ENCODE results near the gene ATXN7L3. TPM values are rescaled to one million over a fixed set of nuclear protein-coding genes. Genes with fewer than 3 reads are reported as not detected.

ATXN7L3 gene
- total and polyA plus RNA-seq, 10 of the 15 experiments (the other 5 are each of a cell fraction or from before 2014, with no cell fraction given): 0.71 to 78.7 (median 32.7) TPM

- no peak overlapping the region for H3K27ac ChIP-seq (ENCODE audit: control insufficient read depth, insufficient read depth)
- no peak overlapping the region for H3K9ac ChIP-seq (ENCODE audit: control insufficient read depth, insufficient read depth, low read length)
- CTCF ChIA-PET: interaction anchor here (2.5 kb wide), 1 partner anchor 13 kb away, joined by 7 read pairs; no protein-coding TSS in a partner anchor
- no peaks in the 10 kb centered on the region for H3K79me2 ChIP-seq (ENCODE audit: control insufficient read depth, insufficient read depth, low read length)
- TF ChIP-seq MTA3 (IDR thresholded peaks at IDR 0.05; ENCODE audit: borderline replicate concordance, low read length): no peak
- H3K27me3 ChIP-seq (replicated peaks in 1 of 2; ENCODE audit: control insufficient read depth in 2 of 2, insufficient read depth in 2 of 2, low read length in 1 of 2): no peaks in the 10 kb centered on the region
- POLR2A ChIA-PET: no interaction called here
- 94% methylated on average over 1 of the region's 1 CpG for WGBS (ENCODE audit: insufficient coverage, insufficient replicate concordance, low lambda C conversion rate, missing lambda C conversion rate)
- H4K20me1 ChIP-seq (ENCODE audit: control insufficient read depth, insufficient read depth): no peaks in the 10 kb centered on the region
- no peaks in the 10 kb centered on the region for H3K9me3 ChIP-seq (replicated peaks; ENCODE audit: control insufficient read depth, insufficient read depth, low read length)
- no peak for ATAC-seq
- H3K4me1 ChIP-seq (ENCODE audit: control insufficient read depth, insufficient read depth, low read length): peaks cover 4% of the 10 kb centered on the region
- SMC1A ChIA-PET (ENCODE audit: uncharacterized antibody, unreplicated experiment): no interaction called here
- no peak for FAIRE-seq
- no peak overlapping the region for H3K4me2 ChIP-seq (ENCODE audit: control insufficient read depth, insufficient read depth)
- in situ Hi-C loops (cut with MboI) (no loop called here), intact Hi-C loops (cut with micrococcal nuclease; ENCODE audit: unreplicated experiment) (no loop called here)
- RAD21 ChIA-PET (ENCODE audit: unreplicated experiment): interaction anchor here (0.7 kb wide), 1 partner anchor 195 kb away, joined by 3 read pairs; no protein-coding TSS in a partner anchor
- H2AFZ ChIP-seq (ENCODE audit: control insufficient read depth, low read depth, low read length): no peak overlapping the region
- BruUV-seq (replicated peaks): no TSS peak
- H3K4me3 ChIP-seq: no peak overlapping the region
- DNase-seq (ENCODE audit: low read depth, low spot score): no peak
- H3K36me3 ChIP-seq (ENCODE audit: control insufficient read depth in 2 of 2, insufficient read depth in 2 of 2, low read length in 1 of 2): peaks cover 0 to 8% of the 10 kb centered on the region in 2 experiments; a peak in 3 of 4 replicates
These were observed 35.2 kb downstream of the ATXN7L3 start for GRCh38 chr17:44164476-44164875.

GRCh38 chr17:44159519-44160210, 40.0 kb downstream of the ATXN7L3 start:
- intact Hi-C loops (cut with micrococcal nuclease; ENCODE audit: unreplicated experiment) (no loop called here), in situ Hi-C loops (cut with MboI) (no loop called here)
- H3K9ac ChIP-seq (ENCODE audit: control insufficient read depth, insufficient read depth, low read length): no peak overlapping the region
- peaks cover 5 to 23% of the 10 kb centered on the region in 2 experiments; a peak in 3 of 4 replicates for H3K36me3 ChIP-seq (ENCODE audit: control insufficient read depth in 2 of 2, insufficient read depth in 2 of 2, low read length in 1 of 2)
- ChIA-PET CTCF (interaction anchor here (1.2 to 2.4 kb wide), 3 partner anchors 9 to 36 kb away, joined by 3 to 8 read pairs (median 8); partner anchors contain the start of gene HDAC5), POLR2A (interaction anchor here (1.6 kb wide), 1 partner anchor 25 kb away, joined by 4 read pairs; no protein-coding TSS in a partner anchor), SMC1A (ENCODE audit: uncharacterized antibody, unreplicated experiment) (interaction anchor here (0.8 kb wide), 1 partner anchor 105 kb away, joined by 3 read pairs; no protein-coding TSS in a partner anchor), RAD21 (ENCODE audit: unreplicated experiment) (no interaction called here)
- no peaks in the 10 kb centered on the region for H3K9me3 ChIP-seq (replicated peaks; ENCODE audit: control insufficient read depth, insufficient read depth, low read length)
- no peaks in the 10 kb centered on the region for H3K79me2 ChIP-seq (ENCODE audit: control insufficient read depth, insufficient read depth, low read length)
- H3K27me3 ChIP-seq (replicated peaks in 1 of 2; ENCODE audit: control insufficient read depth in 2 of 2, insufficient read depth in 2 of 2, low read length in 1 of 2): no peaks in the 10 kb centered on the region
- ATAC-seq: peak; percentile 77
- H4K20me1 ChIP-seq (ENCODE audit: control insufficient read depth, insufficient read depth): no peaks in the 10 kb centered on the region
- H3K4me3 ChIP-seq: no peak overlapping the region
- H3K4me1 ChIP-seq (ENCODE audit: control insufficient read depth, insufficient read depth, low read length): peaks cover 8% of the 10 kb centered on the region; the same call in 1 of the 2 replicates
- H2AFZ ChIP-seq (ENCODE audit: control insufficient read depth, low read depth, low read length): no peak overlapping the region; the same call in 1 of the 2 replicates
- BruUV-seq (replicated peaks): no TSS peak
- H3K4me2 ChIP-seq (ENCODE audit: control insufficient read depth, insufficient read depth): no peak overlapping the region
- peak overlapping the region; percentile 33; the same call in 1 of the 2 replicates for H3K27ac ChIP-seq (ENCODE audit: control insufficient read depth, insufficient read depth)
- WGBS (ENCODE audit: insufficient coverage, insufficient replicate concordance, low lambda C conversion rate, missing lambda C conversion rate): 71% methylated on average over 15 of the region's 15 CpGs
- FAIRE-seq: no peak
- DNase-seq (ENCODE audit: low read depth, low spot score): no peak
- TF ChIP-seq ATF3 (IDR thresholded peaks at IDR 0.05; ENCODE audit: borderline replicate concordance, extremely low read depth, low read depth, low read length) (peak; percentile 43; the same call in 1 of the 2 replicates), NFYA (IDR thresholded peaks at IDR 0.05; ENCODE audit: borderline replicate concordance, low read depth, low read length) (no peak), ZBTB4 (CRISPR knock-in tag; IDR thresholded peaks at IDR 0.05) (no peak), BRCA1 (IDR thresholded peaks at IDR 0.05; ENCODE audit: low read depth, low read length) (no peak), CREB1 (IDR thresholded peaks at IDR 0.05; ENCODE audit: low read depth) (no peak), RAD51 (IDR thresholded peaks at IDR 0.05) (peak; percentile 92), IRF4 (IDR thresholded peaks at IDR 0.05; ENCODE audit: low read depth, low read length) (0 out of 2 replicates have a peak, but pooled peaks have one; percentile 23), ZBTB33 (IDR thresholded peaks at IDR 0.05) (peak; percentile 95), BCL11A (IDR thresholded peaks at IDR 0.05; ENCODE audit: low read depth, low read length) (no peak)
